HepG2 (cell line): ENCODE results near the gene RPL31. TPM values are rescaled to one million over a fixed set of nuclear protein-coding genes. Genes with fewer than 3 reads are reported as not detected.

Experiments used
- FOSL1 ChIP-seq: sonication (generic); formaldehyde crosslinking; IDR thresholded peaks from 2 replicates; pipeline ENCODE4 v1.9.0; 2021; ENCODE audit warnings: missing genetic modification reagents, borderline replicate concordance
- FOXA3 ChIP-seq: IDR thresholded peaks from 2 replicates; pipeline ENCODE4 v1.6.1; 2016; ENCODE audit warnings: missing genetic modification reagents, missing compliant biosample characterization
- FOXK1 ChIP-seq: sonication (generic); formaldehyde crosslinking; IDR thresholded peaks from 2 replicates; pipeline ENCODE4 v1.4.0; 2020; ENCODE audit warnings: low read depth, missing genetic modification reagents, borderline replicate concordance
- JDP2 ChIP-seq: sonication (generic); formaldehyde crosslinking; IDR thresholded peaks from 2 replicates; pipeline ENCODE4 v1.8.1; 2022; ENCODE audit warnings: missing genetic modification reagents, borderline replicate concordance
- KLF13 ChIP-seq: sonication (generic); formaldehyde crosslinking; IDR thresholded peaks from 2 replicates; pipeline ENCODE4 v1.4.0; 2020; ENCODE audit warnings: mild to moderate bottlenecking, missing genetic modification reagents
- MBD4 ChIP-seq: IDR thresholded peaks from 2 replicates; pipeline ENCODE4 v1.6.1; 2012; ENCODE audit warnings: low read length, inconsistent platforms, borderline replicate concordance
- NCOA2 ChIP-seq: sonication (generic); formaldehyde crosslinking; IDR thresholded peaks from 2 replicates; pipeline ENCODE4 v1.8.0; 2022; ENCODE audit warnings: inconsistent platforms
- ONECUT2 ChIP-seq: sonication (generic); formaldehyde crosslinking; IDR thresholded peaks from 2 replicates; pipeline ENCODE4 v1.4.0; 2020; ENCODE audit warnings: missing genetic modification reagents
- SIX1 ChIP-seq: sonication (generic); formaldehyde crosslinking; IDR thresholded peaks from 2 replicates; pipeline ENCODE4 v1.4.0; 2020; ENCODE audit warnings: missing genetic modification reagents, borderline replicate concordance
- TRIM24 ChIP-seq: sonication (generic); formaldehyde crosslinking; IDR thresholded peaks from 2 replicates; pipeline ENCODE4 v1.8.0; 2022; ENCODE audit warnings: mild to moderate bottlenecking, missing genetic modification reagents
- ZBTB1 ChIP-seq: sonication (generic); formaldehyde crosslinking; IDR thresholded peaks from 2 replicates; pipeline ENCODE4 v1.4.0; 2020; ENCODE audit warnings: missing genetic modification reagents, borderline replicate concordance
- ZBTB38 ChIP-seq: sonication (generic); formaldehyde crosslinking; IDR thresholded peaks from 2 replicates; pipeline ENCODE4 v1.5.1; 2020; ENCODE audit warnings: mild to moderate bottlenecking, missing genetic modification reagents
- ZC3H4 ChIP-seq: sonication (generic); formaldehyde crosslinking; IDR thresholded peaks from 2 replicates; pipeline ENCODE4 v1.4.0; 2020; ENCODE audit warnings: missing genetic modification reagents, borderline replicate concordance
- ZNF17 ChIP-seq: sonication (generic); formaldehyde crosslinking; IDR thresholded peaks from 2 replicates; pipeline ENCODE4 v1.5.0; 2020; ENCODE audit warnings: mild to moderate bottlenecking, missing genetic modification reagents
- ZNF552 ChIP-seq: sonication (generic); formaldehyde crosslinking; IDR thresholded peaks from 2 replicates; pipeline ENCODE4 v1.9.0; 2022; ENCODE audit warnings: missing genetic modification reagents, mild to moderate bottlenecking, borderline replicate concordance
- ZNF780A ChIP-seq: sonication (generic); formaldehyde crosslinking; IDR thresholded peaks from 2 replicates; pipeline ENCODE4 v1.8.0; 2022; ENCODE audit warnings: mild to moderate bottlenecking, missing genetic modification reagents, moderate library complexity
- ZSCAN29 ChIP-seq: sonication (generic); formaldehyde crosslinking; conservative IDR thresholded peaks from 2 replicates; pipeline ENCODE4 v1.4.0; 2020; ENCODE audit warnings: mild to moderate bottlenecking, missing genetic modification reagents
- polyA plus RNA-seq, 8 experiments: library from polyadenylated mRNA; depleted of rRNA in 3 of 8; stranded (reverse) in 7 of 8; unstranded in 1 of 8; fragments of >200 nt; fragmentation: Illumina TruSeq in 4 of 8; extraction: Trizol in 4 of 8; gene quantifications; 2 replicates each; pipeline versions ENCODE4 v1.2.1 to v1.2.3, GENCODE V29; 2011 to 2016; ENCODE audit warnings: low read depth in 4 of 8, missing spikeins in 1 of 8, mixed read lengths in 1 of 8; ENCODE audit not compliant: insufficient read depth in 1 of 8
- total RNA-seq, 5 experiments: library from RNA; depleted of rRNA; stranded (reverse); fragments of >200 nt; fragmentation: Illumina TruSeq; extraction: Trizol; gene quantifications; 2 replicates each; pipeline ENCODE4 v1.2.3, GENCODE V29; 2016; ENCODE audit warnings: low read depth in 1 of 5
- TF ChIP-seq, protein P1 (sequence below): sonication (generic); formaldehyde crosslinking; IDR thresholded peaks from 2 replicates; pipeline ENCODE4 v1.5.0; 2020; ENCODE audit warnings: mild to moderate bottlenecking, missing genetic modification reagents
- TF ChIP-seq, protein P2 (sequence below): sonication (generic); formaldehyde crosslinking; IDR thresholded peaks from 2 replicates; pipeline ENCODE4 v1.4.0; 2020; ENCODE audit warnings: missing genetic modification reagents
- TF ChIP-seq, protein P3 (sequence below): sonication (generic); formaldehyde crosslinking; IDR thresholded peaks from 2 replicates; pipeline ENCODE4 v1.4.0; 2020; ENCODE audit warnings: missing genetic modification reagents
- TF ChIP-seq, protein P4 (sequence below): IDR thresholded peaks from 2 replicates; pipeline ENCODE4 v1.6.1; 2012; ENCODE audit warnings: low read depth, low read length, improper control_type of control experiment
- TF ChIP-seq, protein P5 (sequence below): sonication (generic); formaldehyde crosslinking; IDR thresholded peaks from 2 replicates; pipeline ENCODE4 v1.5.0; 2020; ENCODE audit warnings: mild to moderate bottlenecking, missing genetic modification reagents

Gene RPL31
- total and polyA plus RNA-seq, 2 of the 13 experiments (the other 11 are each of a cell fraction or from before 2014, with no cell fraction given): 3,331 to 3,582 TPM

DNA sequence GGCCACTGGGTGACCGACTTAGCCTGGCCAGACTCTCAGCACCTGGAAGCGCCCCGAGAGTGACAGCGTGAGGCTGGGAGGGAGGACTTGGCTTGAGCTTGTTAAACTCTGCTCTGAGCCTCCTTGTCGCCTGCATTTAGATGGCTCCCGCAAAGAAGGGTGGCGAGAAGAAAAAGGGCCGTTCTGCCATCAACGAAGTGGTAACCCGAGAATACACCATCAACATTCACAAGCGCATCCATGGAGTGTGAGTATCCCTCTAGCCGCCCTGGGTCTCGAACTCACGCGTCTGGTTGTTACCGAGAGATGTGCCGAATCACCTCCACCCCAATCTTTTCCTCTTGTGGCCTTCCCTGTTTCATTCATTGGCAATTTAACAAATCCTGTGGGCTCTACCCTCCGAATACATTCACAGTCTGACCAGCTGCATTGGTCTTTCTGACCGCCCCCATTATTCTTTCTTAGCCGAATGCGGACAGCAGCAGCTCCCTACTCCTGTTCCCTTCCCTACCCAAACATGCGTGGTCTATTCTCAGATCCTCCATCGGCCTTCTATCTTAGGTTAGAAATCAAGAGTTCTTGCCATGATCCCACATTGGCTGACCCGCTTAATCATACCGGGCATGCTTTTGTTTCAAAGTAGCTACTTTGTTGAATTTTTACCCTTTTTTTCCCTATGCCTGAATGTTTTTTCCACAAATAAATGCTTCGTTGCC, 631 bp downstream of the RPL31 start (continued):
- TF ChIP-seq, protein P1, sequence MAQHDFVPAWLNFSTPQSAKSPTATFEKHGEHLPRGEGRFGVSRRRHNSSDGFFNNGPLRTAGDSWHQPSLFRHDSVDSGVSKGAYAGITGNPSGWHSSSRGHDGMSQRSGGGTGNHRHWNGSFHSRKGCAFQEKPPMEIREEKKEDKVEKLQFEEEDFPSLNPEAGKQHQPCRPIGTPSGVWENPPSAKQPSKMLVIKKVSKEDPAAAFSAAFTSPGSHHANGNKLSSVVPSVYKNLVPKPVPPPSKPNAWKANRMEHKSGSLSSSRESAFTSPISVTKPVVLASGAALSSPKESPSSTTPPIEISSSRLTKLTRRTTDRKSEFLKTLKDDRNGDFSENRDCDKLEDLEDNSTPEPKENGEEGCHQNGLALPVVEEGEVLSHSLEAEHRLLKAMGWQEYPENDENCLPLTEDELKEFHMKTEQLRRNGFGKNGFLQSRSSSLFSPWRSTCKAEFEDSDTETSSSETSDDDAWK (CRISPR knock-in tag): no peak
- TF ChIP-seq ONECUT2 (CRISPR knock-in tag) (no peak), JDP2 (CRISPR knock-in tag) (no peak), KLF13 (CRISPR knock-in tag) (no peak), ZNF17 (CRISPR knock-in tag) (no peak), NCOA2 (CRISPR knock-in tag) (no peak), ZBTB1 (CRISPR knock-in tag) (no peak), FOSL1 (CRISPR knock-in tag) (no peak; the same call in 1 of the 2 replicates), ZSCAN29 (CRISPR knock-in tag) (no peak; the same call in 1 of the 2 replicates), MBD4 (no peak; the same call in 1 of the 2 replicates), ZC3H4 (CRISPR knock-in tag) (peak; percentile 55; the same call in 1 of the 2 replicates), TRIM24 (no peak), ZBTB38 (CRISPR knock-in tag) (no peak), SIX1 (CRISPR knock-in tag) (no peak), FOXK1 (CRISPR knock-in tag) (no peak), FOXA3 (CRISPR knock-in tag) (no peak), ZNF552 (no peak), ZNF780A (CRISPR knock-in tag) (no peak)
- TF ChIP-seq, protein P2, sequence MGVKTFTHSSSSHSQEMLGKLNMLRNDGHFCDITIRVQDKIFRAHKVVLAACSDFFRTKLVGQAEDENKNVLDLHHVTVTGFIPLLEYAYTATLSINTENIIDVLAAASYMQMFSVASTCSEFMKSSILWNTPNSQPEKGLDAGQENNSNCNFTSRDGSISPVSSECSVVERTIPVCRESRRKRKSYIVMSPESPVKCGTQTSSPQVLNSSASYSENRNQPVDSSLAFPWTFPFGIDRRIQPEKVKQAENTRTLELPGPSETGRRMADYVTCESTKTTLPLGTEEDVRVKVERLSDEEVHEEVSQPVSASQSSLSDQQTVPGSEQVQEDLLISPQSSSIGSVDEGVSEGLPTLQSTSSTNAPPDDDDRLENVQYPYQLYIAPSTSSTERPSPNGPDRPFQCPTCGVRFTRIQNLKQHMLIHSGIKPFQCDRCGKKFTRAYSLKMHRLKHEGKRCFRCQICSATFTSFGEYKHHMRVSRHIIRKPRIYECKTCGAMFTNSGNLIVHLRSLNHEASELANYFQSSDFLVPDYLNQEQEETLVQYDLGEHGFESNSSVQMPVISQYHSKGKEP (CRISPR knock-in tag): no peak
- TF ChIP-seq, protein P3, sequence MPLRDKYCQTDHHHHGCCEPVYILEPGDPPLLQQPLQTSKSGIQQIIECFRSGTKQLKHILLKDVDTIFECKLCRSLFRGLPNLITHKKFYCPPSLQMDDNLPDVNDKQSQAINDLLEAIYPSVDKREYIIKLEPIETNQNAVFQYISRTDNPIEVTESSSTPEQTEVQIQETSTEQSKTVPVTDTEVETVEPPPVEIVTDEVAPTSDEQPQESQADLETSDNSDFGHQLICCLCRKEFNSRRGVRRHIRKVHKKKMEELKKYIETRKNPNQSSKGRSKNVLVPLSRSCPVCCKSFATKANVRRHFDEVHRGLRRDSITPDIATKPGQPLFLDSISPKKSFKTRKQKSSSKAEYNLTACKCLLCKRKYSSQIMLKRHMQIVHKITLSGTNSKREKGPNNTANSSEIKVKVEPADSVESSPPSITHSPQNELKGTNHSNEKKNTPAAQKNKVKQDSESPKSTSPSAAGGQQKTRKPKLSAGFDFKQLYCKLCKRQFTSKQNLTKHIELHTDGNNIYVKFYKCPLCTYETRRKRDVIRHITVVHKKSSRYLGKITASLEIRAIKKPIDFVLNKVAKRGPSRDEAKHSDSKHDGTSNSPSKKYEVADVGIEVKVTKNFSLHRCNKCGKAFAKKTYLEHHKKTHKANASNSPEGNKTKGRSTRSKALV (CRISPR knock-in tag): no peak; the same call in 1 of the 2 replicates
- TF ChIP-seq, protein P4, sequence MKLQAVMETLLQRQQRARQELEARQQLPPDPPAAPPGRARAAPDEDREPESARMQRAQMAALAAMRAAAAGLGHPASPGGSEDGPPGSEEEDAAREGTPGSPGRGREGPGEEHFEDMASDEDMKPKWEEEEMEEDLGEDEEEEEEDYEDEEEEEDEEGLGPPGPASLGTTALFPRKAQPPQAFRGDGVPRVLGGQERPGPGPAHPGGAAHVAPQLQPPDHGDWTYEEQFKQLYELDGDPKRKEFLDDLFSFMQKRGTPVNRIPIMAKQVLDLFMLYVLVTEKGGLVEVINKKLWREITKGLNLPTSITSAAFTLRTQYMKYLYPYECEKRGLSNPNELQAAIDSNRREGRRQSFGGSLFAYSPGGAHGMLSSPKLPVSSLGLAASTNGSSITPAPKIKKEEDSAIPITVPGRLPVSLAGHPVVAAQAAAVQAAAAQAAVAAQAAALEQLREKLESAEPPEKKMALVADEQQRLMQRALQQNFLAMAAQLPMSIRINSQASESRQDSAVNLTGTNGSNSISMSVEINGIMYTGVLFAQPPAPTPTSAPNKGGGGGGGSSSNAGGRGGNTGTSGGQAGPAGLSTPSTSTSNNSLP: no peak
- TF ChIP-seq, protein P5, sequence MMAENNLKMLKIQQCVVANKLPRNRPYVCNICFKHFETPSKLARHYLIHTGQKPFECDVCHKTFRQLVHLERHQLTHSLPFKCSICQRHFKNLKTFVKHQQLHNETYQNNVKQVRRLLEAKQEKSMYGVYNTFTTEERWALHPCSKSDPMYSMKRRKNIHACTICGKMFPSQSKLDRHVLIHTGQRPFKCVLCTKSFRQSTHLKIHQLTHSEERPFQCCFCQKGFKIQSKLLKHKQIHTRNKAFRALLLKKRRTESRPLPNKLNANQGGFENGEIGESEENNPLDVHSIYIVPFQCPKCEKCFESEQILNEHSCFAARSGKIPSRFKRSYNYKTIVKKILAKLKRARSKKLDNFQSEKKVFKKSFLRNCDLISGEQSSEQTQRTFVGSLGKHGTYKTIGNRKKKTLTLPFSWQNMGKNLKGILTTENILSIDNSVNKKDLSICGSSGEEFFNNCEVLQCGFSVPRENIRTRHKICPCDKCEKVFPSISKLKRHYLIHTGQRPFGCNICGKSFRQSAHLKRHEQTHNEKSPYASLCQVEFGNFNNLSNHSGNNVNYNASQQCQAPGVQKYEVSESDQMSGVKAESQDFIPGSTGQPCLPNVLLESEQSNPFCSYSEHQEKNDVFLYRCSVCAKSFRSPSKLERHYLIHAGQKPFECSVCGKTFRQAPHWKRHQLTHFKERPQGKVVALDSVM (CRISPR knock-in tag): no peak; the same call in 1 of the 2 replicates
